HG03066 (cell line): Measurements from ENCODE around the gene GLI1.
A peak's percentile ranks its signal among the peaks of the same experiment; 100 is the strongest.
"Not testable (repeated sequence)": the region's sequence is repeated elsewhere in the genome, so short reads cannot be mapped to it uniquely, and the experiment has no call there.

Experiments
- ATAC-seq: cut with Tn5 transposase; IDR thresholded peaks from one replicate; pipeline ENCODE4 v1.9.1; 2021; ENCODE audit warnings: low read depth; ENCODE audit not compliant: unreplicated experiment

Gene GLI1

GRCh38 chr12:57515934-57516541, 56.5 kb downstream of the GLI1 start:
- no peak for ATAC-seq

- ATAC-seq, result no peak
Measured at GRCh38 chr12:57516617-57517153, 57.1 kb downstream of the GLI1 start.

GRCh38 chr12:57517187-57517586, 57.6 kb downstream of the GLI1 start:
- no peak for ATAC-seq

- ATAC-seq, result not testable (repeated sequence)
Measured at GRCh38 chr12:57517718-57518117, 58.1 kb downstream of the GLI1 start.

GRCh38 chr12:57518176-57518919, 58.8 kb downstream of the GLI1 start:
- no peak for ATAC-seq

- ATAC-seq, result no peak
Measured at GRCh38 chr12:57518920-57519795, 59.6 kb downstream of the GLI1 start.

- peak; percentile 6 for ATAC-seq
Measured at GRCh38 chr12:57519796-57520052, 60.1 kb downstream of the GLI1 start.

- ATAC-seq, result peak; percentile 72
Measured at GRCh38 chr12:57520053-57520818, 60.7 kb downstream of the GLI1 start, which contains the start of gene DDIT3. DDIT3 (minus strand) TSS chr12:57520514; CDS start chr12:57517406, 3,108 bp downstream.

GRCh38 chr12:57521525-57522010, 62.0 kb downstream of the GLI1 start:
- no peak for ATAC-seq
